GM06990 (cell line): ENCODE measurements around the gene GNG7.

ENCODE experiments used
- DNase-seq: peaks from one replicate; pipeline ENCODE4 v3.0.0-alpha.2; 2011; ENCODE audit not compliant: insufficient read length; ENCODE audit errors: extremely low read depth
- H3K27me3 ChIP-seq: replicated peaks from 2 replicates; pipeline ENCODE4 v1.6.0; 2011; ENCODE audit warnings: low read length; ENCODE audit not compliant: control insufficient read depth, insufficient read depth
- H3K36me3 ChIP-seq: 2 replicates; pipeline ENCODE4 v1.5.1; 2011; ENCODE audit warnings: low read length; ENCODE audit not compliant: control insufficient read depth, insufficient read depth
- H3K4me3 ChIP-seq: replicated peaks from 2 replicates; pipeline ENCODE4 v1.5.1; 2011; ENCODE audit warnings: low read depth, mild to moderate bottlenecking, control low read depth, low read length
- CTCF ChIP-seq: IDR thresholded peaks from 2 replicates; pipeline ENCODE4 v1.5.1; 2011; ENCODE audit warnings: low read length, control low read depth, mild to moderate bottlenecking, inconsistent platforms; ENCODE audit not compliant: insufficient read depth, poor library complexity, severe bottlenecking

GNG7 gene

DNA sequence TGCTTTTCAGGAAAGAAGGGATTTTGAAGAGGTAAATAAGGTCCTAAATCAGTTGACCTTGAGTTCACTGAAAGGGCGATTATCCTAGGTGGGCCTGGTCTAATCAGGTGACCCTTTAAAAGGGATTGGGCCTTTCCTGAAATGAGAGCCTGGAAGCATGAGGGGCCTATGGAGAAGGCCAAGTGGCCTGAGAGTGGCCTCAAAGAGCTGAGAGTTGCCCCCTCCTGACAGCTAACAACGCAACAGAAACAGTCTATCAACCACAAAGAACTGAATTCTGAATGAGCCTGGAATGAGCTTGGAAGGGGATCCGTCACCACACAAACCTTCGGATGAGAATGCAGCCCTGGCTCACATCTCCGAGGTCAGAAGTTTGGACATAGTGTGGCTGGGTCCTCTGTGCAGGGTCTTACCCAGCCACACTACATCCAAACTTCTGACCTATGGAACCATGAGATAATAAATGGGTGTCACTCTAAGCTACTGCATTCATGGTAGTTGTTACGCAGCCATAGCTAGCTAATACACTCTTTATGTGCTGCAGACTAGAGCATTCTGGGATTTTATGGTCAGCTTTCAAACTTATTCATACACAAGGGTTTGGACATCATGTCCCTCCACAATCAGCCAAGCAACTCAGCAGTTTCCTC lies 72.0 kb downstream of the GNG7 start:
- no peak for TF ChIP-seq CTCF
- Histone ChIP-seq H3K36me3 (no peaks in the 10 kb centered on the region; the same call in 1 of the 2 replicates), H3K27me3 (no peaks in the 10 kb centered on the region), H3K4me3 (no peak overlapping the region)
- DNase-seq, result no peak

DNA sequence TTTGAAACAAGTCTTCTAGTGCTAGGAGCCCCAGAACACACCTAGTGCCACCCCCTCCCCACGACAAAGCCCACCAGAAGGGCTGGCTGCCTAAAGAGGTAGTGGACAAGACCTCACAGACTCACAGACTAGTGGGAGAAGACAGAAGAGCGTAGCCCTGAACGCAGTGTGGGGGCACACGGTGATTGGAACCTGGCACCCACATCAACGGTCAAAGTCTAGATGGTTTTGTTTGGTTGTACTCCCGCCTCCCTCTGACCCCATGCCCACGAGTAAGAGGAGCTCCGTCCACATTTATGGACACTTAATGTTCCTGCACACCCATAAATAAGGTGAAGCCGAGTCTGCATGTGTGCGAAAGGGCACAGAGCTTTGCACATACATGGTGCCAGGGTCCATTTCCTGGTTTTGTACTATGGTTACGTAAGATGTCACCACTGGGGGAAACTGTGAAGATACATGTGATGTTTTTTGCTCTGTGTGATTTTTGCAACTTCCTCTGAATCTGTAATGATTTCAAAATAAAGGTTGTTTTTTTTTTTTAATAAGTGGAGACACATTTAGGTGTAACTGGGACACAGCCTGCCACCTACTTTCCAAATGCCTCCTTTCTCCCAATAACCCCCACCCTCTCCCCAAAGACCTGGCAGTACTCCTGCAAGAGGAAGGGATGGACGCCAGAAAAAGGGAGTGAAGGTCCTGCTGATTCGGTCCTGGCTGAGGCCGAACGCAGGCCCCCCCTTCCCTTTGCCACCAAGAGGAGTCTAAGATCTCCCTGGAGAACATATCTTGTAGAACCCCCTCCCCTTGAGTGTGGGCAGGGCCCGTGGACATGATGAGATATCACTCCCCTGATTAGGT lies 72.8 kb downstream of the GNG7 start:
- TF ChIP-seq CTCF, result no peak
- no peak overlapping the region for H3K4me3 ChIP-seq
- H3K36me3 ChIP-seq, result no peaks in the 10 kb centered on the region; the same call in 1 of the 2 replicates
- no peaks in the 10 kb centered on the region for H3K27me3 ChIP-seq
- DNase-seq, result no peak

DNA sequence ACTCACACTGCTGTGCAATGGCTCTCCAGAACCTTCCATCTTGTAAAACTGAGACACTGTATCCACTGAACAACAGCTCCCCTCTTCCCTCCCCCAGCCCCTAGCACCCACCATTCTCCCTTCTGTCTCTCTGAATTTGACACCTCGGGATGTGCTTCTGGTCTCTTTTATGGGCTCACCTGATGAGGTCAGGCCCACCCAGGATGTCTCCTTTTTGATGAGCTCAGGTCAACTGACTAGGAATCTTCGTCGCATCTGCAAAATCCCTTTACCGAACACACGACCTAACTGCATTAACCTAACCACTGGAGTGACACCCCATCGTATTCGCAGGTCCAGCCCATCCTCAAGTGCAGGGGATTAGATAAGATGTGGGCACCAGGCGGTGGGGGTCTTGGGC lies 73.9 kb downstream of the GNG7 start:
- H3K27me3 ChIP-seq, result no peaks in the 10 kb centered on the region
- no peak for TF ChIP-seq CTCF
- no peak overlapping the region for H3K4me3 ChIP-seq
- no peak for DNase-seq
- H3K36me3 ChIP-seq, result no peaks in the 10 kb centered on the region; the same call in 1 of the 2 replicates

GRCh38 chr19:2627855-2628254 lies 74.6 kb downstream of the GNG7 start:
- Histone ChIP-seq H3K36me3 (no peaks in the 10 kb centered on the region; the same call in 1 of the 2 replicates), H3K27me3 (no peaks in the 10 kb centered on the region), H3K4me3 (no peak overlapping the region)
- TF ChIP-seq CTCF, result no peak
- no peak for DNase-seq

DNA sequence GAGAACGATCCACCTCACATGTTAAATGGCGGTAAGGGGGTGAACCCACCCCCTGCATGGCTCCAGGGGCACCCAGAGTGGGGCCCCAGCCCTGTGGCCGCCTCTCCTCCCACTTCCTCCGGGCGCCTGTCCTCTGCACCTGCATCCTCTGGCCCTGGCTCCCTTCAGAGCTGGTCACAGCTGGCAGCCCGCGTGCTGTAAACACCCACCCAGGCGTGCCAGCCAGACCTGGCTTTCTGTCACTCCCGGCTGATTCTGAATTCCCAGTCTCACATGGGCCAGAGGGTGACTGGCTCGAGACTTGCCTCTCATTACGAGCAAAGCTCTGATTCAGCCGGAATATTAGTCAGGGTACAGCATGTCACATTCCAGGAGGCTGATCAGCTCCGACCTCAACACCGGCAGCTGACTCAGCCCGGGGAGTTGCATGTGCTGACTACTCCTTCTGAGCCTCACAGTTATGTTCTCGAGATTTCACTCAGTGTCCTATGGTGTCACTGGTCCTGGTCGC lies 75.1 kb downstream of the GNG7 start:
- no peaks in the 10 kb centered on the region for H3K27me3 ChIP-seq
- no peak overlapping the region for H3K4me3 ChIP-seq
- TF ChIP-seq CTCF, result no peak
- no peaks in the 10 kb centered on the region; the same call in 1 of the 2 replicates for H3K36me3 ChIP-seq
- peak; percentile 72 for DNase-seq
